ENCODE data around the gene SVEP1. TPM values are rescaled to one million over a fixed set of nuclear protein-coding genes. Genes with fewer than 3 reads are reported as not detected.

SVEP1 gene
- total RNA-seq, 4 donors from 2014 or later, result 53.8 to 97.8 (median 78.8) TPM

DNA sequence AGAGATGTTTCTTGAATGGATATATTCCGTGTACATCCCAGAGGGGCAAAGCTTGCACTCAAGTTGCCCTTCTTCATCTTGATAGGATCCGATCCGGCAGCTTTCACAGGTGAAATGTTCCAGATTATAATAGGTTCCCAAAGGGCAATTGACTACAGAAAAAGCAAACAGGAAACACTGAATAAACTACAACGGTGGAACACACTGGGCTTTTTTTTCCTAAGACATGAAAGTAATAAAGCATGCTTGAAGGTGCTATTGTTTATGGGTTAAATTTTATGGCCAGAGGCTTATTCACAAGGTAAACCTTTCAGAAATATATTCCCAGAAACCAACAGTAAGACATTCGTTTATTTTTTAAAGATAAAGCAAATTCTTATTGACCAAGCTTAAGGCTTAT, 110.6 kb downstream of the SVEP1 start:
- no peaks in the 10 kb centered on the region for H3K4me1 ChIP-seq
- no peak overlapping the region for H3K27ac ChIP-seq
- TF ChIP-seq EP300 (IDR thresholded peaks at IDR 0.05) (no peak), POLR2A (IDR thresholded peaks at IDR 0.05) (no peak)
- TF ChIP-seq, protein P1, sequence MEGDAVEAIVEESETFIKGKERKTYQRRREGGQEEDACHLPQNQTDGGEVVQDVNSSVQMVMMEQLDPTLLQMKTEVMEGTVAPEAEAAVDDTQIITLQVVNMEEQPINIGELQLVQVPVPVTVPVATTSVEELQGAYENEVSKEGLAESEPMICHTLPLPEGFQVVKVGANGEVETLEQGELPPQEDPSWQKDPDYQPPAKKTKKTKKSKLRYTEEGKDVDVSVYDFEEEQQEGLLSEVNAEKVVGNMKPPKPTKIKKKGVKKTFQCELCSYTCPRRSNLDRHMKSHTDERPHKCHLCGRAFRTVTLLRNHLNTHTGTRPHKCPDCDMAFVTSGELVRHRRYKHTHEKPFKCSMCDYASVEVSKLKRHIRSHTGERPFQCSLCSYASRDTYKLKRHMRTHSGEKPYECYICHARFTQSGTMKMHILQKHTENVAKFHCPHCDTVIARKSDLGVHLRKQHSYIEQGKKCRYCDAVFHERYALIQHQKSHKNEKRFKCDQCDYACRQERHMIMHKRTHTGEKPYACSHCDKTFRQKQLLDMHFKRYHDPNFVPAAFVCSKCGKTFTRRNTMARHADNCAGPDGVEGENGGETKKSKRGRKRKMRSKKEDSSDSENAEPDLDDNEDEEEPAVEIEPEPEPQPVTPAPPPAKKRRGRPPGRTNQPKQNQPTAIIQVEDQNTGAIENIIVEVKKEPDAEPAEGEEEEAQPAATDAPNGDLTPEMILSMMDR (IDR thresholded peaks at IDR 0.05), result no peak
- DNase-seq (ENCODE audit: low spot score in 2 of 2), result no peak
- no peaks in the 10 kb centered on the region for H3K27me3 ChIP-seq
- H3K9me3 ChIP-seq, result no peaks in the 10 kb centered on the region
- 64 to 68% methylated on average over 5 of the region's 5 CpGs for WGBS, 2 donors
- peaks cover 0 to 30% (median 0%) of the 10 kb centered on the region in 3 donors for H3K36me3 ChIP-seq
- H3K4me3 ChIP-seq, result no peak overlapping the region

DNA sequence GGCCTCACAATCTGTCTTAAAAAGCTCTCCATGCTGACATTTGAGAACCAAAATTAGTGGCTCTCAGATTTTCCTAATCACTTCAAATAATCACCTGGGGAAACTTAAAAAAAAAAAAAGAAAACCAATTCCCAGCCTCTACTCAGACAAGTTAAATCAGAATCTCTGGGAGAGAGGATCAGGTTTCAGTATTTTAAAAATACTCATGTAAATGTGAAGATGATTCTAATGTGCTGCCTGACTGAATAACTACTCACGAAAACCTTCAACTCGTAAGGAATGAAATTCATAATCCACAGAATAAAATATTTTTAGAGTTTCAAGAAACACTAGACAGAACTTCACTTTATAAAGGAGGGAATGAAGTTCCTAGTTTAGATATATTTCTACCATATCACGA, 114.4 kb downstream of the SVEP1 start:
- Histone ChIP-seq H3K36me3 (peaks cover 0 to 23% (median 0%) of the 10 kb centered on the region in 3 donors), H3K27me3 (no peaks in the 10 kb centered on the region), H3K4me1 (no peaks in the 10 kb centered on the region), H3K27ac (no peak overlapping the region), H3K4me3 (no peak overlapping the region), H3K9me3 (no peaks in the 10 kb centered on the region)
- 87 to 88% methylated on average over 3 of the region's 3 CpGs for WGBS, 2 donors
- DNase-seq (ENCODE audit: low spot score in 2 of 2), result no peak
- TF ChIP-seq POLR2A (IDR thresholded peaks at IDR 0.05) (no peak), EP300 (IDR thresholded peaks at IDR 0.05) (no peak)
- TF ChIP-seq, protein P1 (IDR thresholded peaks at IDR 0.05), result no peak

DNA sequence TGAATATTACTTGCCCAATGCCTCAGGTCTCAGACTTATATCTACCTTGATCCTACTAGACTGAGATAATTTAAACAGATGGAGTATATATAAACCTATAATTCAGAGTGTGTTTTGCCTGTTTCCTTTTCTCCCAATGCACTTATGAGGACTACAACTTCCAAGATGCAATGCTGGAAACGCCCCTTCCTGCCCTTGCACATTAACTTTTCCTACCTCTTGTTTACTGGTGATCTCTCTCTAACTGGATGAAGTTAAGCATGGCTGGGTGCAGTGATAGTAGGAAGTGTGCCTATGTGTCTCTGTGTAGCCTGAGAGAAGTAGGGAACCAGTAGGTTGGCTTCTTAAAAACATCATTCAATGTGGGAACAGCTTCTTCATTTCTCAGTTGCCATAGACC, 115.2 kb downstream of the SVEP1 start:
- H3K27me3 ChIP-seq, result no peaks in the 10 kb centered on the region
- 83 to 92% methylated on average over 1 of the region's 1 CpG for WGBS, 2 donors
- TF ChIP-seq POLR2A (IDR thresholded peaks at IDR 0.05) (no peak), EP300 (IDR thresholded peaks at IDR 0.05) (no peak)
- TF ChIP-seq, protein P1 (IDR thresholded peaks at IDR 0.05), result no peak
- peaks cover 0 to 19% (median 0%) of the 10 kb centered on the region in 3 donors for H3K36me3 ChIP-seq
- DNase-seq (ENCODE audit: low spot score in 2 of 2), result no peak
- no peak overlapping the region for H3K27ac ChIP-seq
- H3K4me3 ChIP-seq, result no peak overlapping the region
- no peaks in the 10 kb centered on the region for H3K4me1 ChIP-seq
- H3K9me3 ChIP-seq, result no peaks in the 10 kb centered on the region

DNA sequence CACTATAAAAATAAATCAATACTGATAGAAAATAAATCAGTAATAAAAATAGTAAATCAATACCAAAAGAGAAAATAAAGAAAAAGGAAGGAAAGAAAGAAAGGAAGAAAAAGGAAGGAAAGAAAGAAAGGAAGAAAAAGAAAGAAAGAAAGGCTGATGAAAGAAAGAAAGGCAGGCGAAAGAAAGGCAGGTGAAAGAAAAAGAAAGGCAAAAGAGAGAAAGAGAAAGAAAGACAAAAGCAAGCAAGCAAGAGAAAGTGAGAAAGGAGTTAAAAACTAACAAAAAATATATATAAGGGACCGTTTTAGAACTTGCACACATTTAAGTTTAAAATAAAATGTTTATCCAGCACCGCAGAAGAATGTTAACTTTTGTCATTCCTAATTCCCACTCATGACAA, 116.0 kb downstream of the SVEP1 start:
- no peaks in the 10 kb centered on the region for H3K27me3 ChIP-seq
- no peak overlapping the region for H3K4me3 ChIP-seq
- H3K9me3 ChIP-seq, result no peaks in the 10 kb centered on the region
- H3K27ac ChIP-seq, result no peak overlapping the region
- H3K4me1 ChIP-seq, result no peaks in the 10 kb centered on the region
- no peak for TF ChIP-seq EP300 (IDR thresholded peaks at IDR 0.05)
- TF ChIP-seq, protein P1 (IDR thresholded peaks at IDR 0.05), result no peak
- no peak for DNase-seq (ENCODE audit: low spot score in 2 of 2)
- H3K36me3 ChIP-seq, result peaks cover 0 to 14% (median 0%) of the 10 kb centered on the region in 3 donors
- 53 to 61% methylated on average over 3 of the region's 3 CpGs for WGBS, 2 donors

DNA sequence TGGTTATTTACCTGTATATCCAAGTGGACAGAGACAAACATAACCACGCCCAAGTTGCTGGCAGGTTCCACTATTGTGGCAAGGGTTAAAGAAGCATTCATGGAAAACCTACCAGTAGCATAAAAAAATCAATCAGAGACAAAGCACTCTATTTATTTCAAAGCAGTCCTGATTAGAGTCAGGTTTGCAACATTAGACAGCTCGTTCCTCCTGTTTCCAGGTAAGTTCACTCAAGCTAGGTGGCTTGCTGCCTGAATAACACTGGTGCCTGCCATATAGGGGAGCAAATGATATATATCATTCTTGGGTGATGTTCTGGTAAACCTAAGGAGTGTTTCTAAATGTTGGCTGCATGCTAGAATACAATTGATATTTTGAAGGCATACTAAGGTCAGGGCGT, 122.3 kb downstream of the SVEP1 start:
- DNase-seq (ENCODE audit: low spot score in 2 of 2), result no peak
- Histone ChIP-seq H3K36me3 (peaks cover 0 to 5% (median 0%) of the 10 kb centered on the region in 3 donors), H3K4me3 (no peak overlapping the region), H3K27ac (no peak overlapping the region), H3K4me1 (no peaks in the 10 kb centered on the region), H3K9me3 (no peaks in the 10 kb centered on the region), H3K27me3 (no peaks in the 10 kb centered on the region)
- TF ChIP-seq, protein P1 (IDR thresholded peaks at IDR 0.05), result no peak
- TF ChIP-seq EP300 (IDR thresholded peaks at IDR 0.05) (no peak), POLR2A (IDR thresholded peaks at IDR 0.05) (no peak)
- WGBS, 2 donors, result 92 to 93% methylated on average over 3 of the region's 3 CpGs
